DMS153 (cell line): ENCODE results near the gene MBOAT1.
"Not testable (repeated sequence)": the region's sequence is repeated elsewhere in the genome, so short reads cannot be mapped to it uniquely, and the experiment has no call there.

Source experiments
- DNase-seq: peaks from one replicate; lab custom pipeline; 2025; lab: John Stamatoyannopoulos, UW

MBOAT1 gene

GRCh38 chr6:20202699-20203302 is 9.5 kb downstream of the MBOAT1 start:
- DNase-seq, result no peak

DNA sequence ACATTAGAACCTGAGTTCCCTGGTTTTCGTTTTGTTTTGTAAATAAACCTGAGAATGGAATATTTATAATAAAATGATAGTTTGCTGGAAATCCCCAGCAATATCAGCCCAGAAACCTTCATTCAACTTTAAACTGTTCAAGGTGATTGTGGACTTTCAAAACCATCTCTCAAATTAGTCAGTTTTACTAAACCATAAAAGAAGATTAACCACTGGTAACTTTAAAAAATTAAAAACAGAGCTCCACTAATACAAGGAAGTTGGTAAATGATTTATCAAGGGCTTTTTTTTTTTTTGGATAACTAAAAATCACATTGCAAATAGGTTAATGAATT is 10.0 kb downstream of the MBOAT1 start:
- DNase-seq, result no peak

- DNase-seq, result peak; percentile 59
Observed at GRCh38 chr6:20200761-20201630, 11.3 kb downstream of the MBOAT1 start.

DNA sequence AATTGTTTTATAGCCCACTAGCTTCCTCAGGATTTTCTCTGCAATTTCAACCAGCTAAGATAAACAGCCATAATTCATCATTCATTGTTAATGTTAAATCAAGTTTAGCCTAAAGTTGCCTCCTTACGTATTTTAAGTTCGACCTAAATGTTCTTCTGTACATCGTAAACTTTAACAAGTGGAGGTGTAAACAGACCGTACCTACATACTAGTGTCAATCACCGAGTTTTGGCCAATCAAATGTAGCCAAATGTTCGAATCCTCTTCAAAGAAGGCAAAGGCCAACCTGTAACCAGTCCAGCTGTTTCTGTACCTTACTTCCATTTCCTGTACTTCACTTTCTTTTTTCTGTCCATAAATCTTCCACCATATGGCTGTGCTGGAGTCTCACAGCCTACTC is 13.5 kb downstream of the MBOAT1 start:
- no peak for DNase-seq

DNA sequence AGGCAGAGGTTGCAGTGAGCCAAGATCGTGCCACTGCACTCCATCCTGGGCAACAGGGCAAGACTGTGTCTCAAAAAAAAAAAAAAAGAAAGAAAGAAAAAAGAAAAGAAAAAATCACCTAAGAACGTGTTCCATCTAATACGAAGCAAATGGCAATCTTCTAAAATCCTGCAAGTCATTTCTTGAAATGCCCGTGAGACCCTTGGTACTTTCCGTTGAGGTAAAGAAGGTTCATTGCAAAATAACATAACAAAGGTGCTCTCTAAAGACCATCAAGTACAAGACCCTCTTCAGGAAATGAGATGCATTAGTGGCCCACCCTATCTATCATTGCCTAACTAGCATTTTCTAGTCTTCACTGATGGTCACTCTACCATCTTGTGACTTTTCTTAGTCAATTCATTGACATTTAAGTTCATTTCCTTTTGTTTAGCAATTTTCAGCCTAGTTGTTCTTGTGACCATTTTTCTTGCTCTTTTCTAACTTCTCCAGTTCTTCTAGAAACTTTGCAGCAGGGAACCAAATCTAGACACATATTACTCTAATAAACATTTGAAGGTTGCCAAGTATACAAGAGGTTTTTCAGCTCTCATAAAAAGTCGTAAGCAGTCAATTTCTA is 14.0 kb downstream of the MBOAT1 start:
- DNase-seq, result no peak

DNA sequence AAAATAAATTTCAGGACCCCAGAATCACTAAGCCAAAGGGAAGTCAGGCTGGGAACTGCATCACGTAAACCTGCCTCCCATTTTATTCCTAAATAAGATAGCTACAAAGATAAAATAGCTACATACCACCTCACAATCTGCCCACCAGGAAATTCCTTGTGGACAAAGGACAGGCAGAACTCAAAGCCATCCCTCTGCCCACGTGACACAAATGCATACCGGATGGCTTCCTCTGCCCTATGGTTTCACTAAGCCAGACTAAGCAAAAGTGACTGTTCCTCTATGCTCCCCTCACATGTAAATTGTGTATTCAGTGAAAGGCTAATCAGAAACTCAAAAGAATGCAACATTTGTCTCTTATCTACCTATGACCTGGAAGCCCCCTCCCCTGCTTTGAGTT is 15.0 kb downstream of the MBOAT1 start:
- no peak for DNase-seq

DNA sequence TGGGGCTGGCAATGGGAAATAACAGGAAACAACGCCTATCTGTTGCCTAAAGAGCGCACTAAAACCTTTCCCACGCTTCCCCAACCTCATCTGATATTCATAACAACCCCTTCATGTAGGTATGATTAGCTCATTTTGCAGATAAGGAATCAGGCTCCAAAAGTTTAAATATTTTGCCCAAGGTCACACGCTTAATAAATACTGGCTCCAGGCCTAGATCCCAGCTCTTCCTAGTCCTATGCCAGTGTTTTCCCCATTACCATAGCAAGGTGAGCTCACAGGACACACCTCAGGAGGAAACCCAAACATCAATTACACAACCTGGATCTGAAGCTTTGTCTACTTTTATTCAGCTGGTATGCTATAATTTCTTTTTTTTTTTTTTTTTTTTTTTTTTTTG is 19.6 kb downstream of the MBOAT1 start:
- no peak for DNase-seq

DNA sequence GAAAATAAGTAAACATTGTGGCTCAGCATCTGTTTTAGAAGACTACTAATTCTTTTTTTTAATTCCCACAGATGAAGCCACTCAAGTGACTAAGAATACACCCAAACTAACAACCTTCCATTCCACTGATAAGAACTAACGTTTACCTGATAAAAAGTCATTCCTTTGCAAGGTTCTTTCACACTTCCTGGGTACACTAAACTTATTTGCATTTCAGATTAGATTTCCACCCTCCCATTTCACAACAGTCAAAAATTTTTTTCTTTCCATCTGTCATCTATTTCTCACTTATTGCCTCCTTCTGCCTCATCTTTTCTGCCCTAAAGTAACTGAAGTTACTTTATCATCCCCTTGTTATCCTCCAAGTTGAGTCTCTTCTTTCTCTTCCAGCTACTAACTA is 20.3 kb downstream of the MBOAT1 start:
- DNase-seq, result no peak

GRCh38 chr6:20188630-20189075 is 23.6 kb downstream of the MBOAT1 start:
- DNase-seq, result no peak

- DNase-seq, result no peak
Observed at GRCh38 chr6:20186981-20187380, 25.3 kb downstream of the MBOAT1 start.

- DNase-seq, result no peak
Observed at GRCh38 chr6:20183706-20184105, 28.6 kb downstream of the MBOAT1 start.

GRCh38 chr6:20182926-20183521 is 29.2 kb downstream of the MBOAT1 start:
- peak; percentile 74 for DNase-seq

- DNase-seq, result no peak
Observed at GRCh38 chr6:20182069-20182468, 30.2 kb downstream of the MBOAT1 start.

GRCh38 chr6:20180935-20181334 is 31.3 kb downstream of the MBOAT1 start:
- DNase-seq, result no peak

DNA sequence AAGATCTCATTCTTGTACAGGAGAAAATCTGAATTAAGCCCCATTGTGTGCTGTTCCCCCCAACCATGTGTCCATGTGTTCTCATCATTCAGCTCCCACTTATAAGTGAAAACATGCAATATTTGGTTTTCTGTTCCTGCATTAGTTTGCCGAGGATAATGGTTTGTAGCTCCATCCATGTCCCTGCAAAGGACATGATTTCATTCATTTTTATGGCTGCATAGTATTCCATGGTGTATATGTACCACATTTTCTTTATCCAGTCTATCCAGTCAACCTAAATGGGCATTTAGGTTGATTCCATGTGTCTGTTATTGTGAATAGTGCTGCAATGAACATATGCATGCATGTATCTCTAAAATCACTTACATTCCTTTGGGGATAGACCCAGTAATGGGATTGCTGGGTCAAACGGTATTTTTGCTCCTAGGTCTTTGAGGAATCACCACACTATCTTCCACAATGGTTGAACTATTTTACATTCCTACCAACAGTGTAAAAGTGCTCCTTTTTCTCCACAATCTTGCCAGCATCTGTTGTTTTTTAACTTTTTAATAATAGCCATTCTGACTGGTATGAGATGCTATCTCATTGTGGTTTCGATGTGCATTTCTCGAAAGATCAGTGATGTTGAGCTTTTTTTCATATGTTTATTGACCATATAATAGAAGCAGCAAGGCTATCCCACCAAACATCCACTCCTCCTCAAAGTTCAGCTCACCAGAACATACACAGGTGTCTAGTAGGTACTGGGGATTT is 32.8 kb downstream of the MBOAT1 start:
- not testable (repeated sequence) for DNase-seq

GRCh38 chr6:20178327-20178726 is 33.9 kb downstream of the MBOAT1 start:
- DNase-seq, result no peak

- DNase-seq, result no peak
Observed at GRCh38 chr6:20175810-20176410, 36.4 kb downstream of the MBOAT1 start.

GRCh38 chr6:20173833-20174792 is 38.2 kb downstream of the MBOAT1 start:
- DNase-seq, result no peak

GRCh38 chr6:20172842-20173456 is 39.3 kb downstream of the MBOAT1 start:
- DNase-seq, result no peak
